Raji (cell line): Measurements from ENCODE around the gene SRGAP3.

ENCODE experiments used
- POLR2A ChIP-seq: IDR thresholded peaks from 2 replicates; pipeline ENCODE4 v1.6.1; 2011; ENCODE audit warnings: low read depth, low read length, control low read depth; ENCODE audit not compliant: insufficient read depth

SRGAP3 gene

DNA sequence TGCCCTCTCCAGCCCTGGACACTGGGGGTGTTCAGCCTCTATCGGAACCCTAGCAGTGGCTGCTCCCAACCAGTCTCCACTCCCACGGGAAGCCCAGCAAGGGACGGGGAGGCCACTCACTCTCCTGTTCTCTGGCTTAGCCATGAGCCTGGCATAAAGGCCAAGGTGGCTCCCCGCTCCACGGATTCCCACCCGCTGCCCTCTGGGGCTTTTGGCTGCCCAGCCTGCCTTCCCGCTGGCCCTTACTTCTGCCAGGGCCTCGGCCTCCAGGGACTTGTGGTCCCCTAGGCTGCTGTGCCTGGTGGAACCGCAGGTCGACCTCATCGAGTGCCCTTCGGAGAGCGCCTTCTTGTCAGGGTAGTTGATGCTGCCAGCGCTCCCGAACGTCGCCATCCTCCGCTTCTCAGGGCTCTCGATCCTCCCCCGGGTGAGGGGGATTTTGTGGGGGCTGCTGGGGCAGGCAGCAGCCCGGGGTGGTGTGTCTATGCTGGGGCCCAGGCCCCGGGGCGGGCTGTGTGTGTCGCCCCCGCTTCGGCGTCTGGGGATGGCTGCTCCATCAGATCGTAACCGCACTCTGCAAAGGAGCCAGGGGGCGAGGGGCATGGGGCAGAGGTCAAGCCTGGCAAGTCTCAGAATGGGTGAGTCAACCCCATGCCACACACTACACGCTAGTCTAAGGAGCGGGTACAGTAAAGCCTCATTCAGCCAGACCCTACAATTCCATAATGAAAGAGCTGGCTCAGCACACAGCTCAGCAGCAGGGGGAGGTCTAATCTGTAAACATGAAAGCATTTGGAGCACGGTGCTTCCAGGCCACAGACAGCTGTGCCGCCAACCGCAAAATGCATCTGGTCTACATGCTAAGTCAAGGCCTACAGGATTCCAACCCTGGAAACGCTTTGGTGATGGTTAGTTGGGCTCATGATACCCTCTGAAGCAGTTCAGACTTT lies 258.9 kb downstream of the SRGAP3 start:
- TF ChIP-seq POLR2A: no peak

DNA sequence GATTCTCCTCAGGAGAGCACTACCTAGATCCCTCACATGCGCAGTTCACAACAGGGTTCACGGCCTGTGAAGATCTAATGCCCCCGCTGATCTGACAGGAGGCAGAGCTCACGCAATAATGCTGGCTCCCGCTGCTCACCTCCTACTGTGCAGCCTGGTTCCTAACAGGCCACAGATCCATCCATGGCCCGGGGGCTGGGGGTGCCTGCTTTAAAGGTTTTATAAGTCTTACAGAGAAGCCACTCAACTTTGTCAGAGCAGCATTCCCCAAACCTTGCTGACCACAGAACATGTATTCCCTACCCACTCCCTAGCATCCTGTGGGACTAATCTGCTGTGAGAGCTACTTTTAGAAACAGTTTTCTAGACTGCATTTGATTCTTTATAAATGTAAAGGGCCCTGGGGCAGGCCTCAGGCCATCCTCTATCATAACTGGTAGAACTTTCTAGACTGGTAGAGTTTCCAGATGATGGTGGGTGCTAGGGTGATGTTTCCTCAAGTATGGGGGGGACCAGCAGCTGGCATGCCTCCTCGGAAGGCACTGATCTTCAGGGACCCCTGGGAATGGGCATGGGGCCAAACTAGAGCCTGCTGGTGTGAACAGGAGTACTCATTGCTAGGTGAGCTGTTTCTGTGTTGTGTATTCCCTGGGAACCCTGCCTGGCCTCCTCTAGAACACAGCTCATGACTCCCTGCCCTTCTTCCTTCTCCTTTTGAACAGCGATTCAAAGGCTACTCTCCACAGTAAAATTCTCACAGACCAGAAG lies 260.5 kb downstream of the SRGAP3 start:
- TF ChIP-seq POLR2A: no peak

DNA sequence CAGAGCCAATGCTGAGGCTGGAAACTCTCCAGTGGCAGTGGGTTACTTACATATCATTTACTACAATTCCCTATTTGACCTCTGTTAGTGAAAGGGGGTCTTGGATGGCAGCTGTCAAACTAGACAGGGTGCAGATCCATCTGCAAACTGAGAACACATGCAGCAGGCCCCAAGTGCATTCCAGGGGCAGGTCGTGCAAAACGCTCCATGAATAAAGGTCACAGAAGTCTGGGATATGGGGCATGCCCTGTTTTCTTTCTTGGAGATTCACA lies 261.1 kb downstream of the SRGAP3 start:
- TF ChIP-seq POLR2A: no peak

DNA sequence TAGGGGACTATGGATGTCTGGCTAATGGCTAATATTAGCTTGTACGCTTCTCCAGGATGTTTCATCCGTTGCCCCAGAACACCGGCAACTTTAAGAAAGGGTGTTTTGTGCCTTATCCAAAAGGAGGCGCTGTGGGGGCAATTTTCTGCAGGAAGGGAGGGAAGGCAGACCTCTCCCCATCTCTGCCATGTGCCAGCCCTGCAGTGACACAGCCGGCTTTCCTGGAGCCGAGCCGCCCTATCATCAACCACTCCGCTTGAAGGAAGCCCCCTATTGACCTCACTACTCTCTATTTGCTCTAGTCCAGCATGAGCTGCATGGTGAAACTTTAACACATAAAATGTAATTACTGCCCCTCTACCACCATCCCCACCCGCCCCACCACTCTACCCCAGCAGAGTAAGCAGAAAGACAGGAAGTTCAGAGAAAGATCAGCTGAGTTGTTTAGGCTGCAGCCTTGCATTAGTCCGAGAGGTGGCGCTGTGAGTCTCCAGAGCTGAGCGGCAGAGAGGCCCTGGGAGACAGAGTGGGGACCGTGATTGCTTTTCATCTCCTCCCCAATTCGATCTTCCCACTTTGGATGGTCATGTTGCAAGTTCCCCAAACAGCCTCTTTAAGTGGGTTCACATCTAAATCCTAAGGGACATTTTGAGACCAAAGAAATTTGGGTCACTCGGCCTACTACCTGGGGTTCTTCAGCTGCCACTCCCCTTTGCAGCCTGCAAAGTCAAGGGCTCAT lies 261.6 kb downstream of the SRGAP3 start:
- no peak for TF ChIP-seq POLR2A

DNA sequence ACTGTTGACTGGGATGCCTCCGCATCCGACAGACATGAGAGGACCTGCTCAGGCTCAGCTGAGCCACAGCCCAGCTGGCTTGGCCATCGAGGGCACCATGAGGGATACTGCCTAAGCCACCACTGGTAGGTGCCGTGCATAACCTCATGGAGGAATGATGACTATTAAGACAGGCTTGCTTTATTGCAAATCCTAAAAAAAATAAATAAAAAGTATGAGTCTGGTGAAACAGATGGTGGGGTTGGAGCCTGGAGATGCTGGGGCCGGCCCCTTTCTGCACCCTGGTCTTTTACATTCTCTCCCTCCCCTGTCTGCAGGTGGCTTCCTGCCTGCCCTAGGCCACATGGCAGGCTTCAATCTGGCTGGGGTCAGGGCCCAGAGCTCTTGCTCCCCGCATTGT lies 262.2 kb downstream of the SRGAP3 start:
- TF ChIP-seq POLR2A: no peak

DNA sequence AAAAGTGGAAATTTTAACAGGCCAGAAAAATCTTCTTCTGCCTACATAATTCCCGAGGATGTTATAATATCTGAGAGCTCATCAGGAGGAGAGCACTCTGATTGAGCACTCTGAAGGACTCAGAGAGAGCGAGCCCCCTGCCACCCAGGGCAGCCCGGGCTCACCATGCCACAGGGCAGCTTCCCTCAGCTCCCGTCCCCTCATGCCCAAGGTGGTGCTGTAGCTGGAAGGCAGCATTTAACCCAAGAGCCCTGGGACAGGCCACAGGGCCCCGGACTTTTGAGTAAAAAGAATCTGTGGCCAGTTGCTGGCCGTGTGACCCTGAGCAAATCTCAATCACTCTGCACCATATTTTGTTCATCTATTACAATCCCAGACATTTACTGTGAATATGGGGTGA lies 262.7 kb downstream of the SRGAP3 start:
- no peak for TF ChIP-seq POLR2A

DNA sequence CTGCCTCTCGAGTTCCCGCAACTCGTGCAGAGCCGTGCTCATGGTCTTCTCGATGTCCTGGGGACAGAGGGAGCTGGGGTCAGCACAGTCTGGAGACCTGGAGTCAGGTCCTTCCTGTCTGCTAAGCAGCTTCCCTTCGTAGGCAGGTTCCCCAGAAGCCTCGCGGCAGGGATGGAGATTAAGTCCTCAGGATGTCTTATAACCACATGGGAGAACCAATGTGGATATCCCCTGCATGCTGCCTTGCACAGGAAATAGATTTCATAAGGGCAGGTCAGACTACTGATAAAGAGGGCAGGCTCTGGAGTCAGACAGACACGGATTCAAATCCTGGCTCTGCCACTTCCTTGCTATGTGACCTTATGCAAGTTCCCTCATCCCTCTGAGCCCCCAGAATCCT lies 263.6 kb downstream of the SRGAP3 start:
- TF ChIP-seq POLR2A: no peak

DNA sequence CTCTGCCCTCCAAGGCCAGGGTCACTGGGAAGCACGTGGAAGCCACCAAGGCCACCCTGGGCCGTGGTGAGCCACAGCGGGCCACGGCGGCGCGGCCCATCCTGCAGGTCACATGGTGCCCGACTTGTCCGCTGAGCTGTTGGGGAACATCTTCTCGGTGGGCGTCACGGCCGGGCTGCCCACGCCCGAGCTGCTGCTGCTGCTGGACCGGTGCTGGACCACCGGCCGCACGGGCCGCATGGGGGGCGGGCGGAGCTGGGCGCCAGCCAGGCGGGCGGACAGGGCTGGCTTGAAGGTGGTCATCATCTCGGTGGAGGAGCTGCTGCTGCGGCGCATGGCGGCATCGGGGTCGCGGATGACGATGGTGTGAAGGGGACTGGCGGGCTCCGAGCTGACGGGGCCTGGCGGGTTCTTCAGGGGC lies 264.0 kb downstream of the SRGAP3 start:
- TF ChIP-seq POLR2A: no peak

DNA sequence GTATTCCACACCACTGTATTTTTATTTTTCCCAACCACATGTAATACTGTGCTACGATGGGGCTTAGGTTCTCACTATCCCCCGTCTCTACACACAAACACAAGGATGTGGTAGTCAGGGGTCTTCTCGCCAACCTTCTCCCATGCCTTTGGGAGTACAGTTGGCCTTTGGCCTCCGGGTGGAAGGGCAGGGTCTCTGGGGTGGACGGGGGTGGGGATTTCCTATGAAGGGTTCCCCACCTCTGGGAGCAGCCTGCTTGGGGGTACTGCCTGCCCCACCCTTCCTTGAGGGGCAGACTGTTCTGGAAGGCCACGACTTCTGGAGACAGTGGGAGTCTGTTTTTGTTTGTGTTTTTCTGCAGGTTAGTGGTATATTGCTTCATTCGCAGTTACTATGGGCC lies 264.9 kb downstream of the SRGAP3 start:
- TF ChIP-seq POLR2A: no peak

DNA sequence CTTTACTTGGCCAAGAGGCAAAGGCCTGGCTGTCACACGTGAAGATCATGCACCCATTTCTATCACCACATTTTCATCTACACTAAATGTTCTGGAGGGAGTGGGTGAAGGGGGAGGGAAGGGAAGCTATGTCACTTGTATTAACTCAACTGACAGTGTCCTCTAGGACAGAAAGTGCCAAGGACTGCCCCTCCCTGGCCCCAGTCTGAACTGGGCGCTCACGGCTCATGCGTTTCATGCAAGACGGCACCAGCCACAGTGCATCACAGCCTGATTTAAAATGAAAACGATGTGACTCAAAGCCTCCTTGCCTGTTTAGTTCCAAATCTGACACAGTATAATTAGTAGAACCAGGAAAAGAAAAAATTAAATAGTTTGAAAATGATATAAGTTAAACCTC lies 265.4 kb downstream of the SRGAP3 start:
- TF ChIP-seq POLR2A: no peak

DNA sequence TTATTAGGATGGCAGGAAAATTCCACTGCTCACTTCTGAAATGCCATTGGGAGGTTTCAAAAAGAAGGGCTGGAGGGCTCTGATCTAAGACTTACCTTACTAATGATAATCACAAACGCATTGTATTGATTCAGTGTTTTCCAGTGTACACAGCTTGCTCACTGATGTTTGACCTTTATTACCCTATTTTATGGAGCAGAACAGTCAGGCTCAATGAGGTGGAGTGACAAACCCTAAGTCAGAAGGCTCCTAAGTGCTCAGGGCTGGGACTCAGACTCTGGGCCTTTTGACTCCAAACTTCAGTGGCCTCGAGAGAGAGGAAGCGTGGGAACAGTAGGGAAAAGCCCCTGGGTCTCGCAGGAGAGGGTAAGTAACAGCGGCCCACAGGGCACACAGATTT lies 265.9 kb downstream of the SRGAP3 start:
- TF ChIP-seq POLR2A: no peak

DNA sequence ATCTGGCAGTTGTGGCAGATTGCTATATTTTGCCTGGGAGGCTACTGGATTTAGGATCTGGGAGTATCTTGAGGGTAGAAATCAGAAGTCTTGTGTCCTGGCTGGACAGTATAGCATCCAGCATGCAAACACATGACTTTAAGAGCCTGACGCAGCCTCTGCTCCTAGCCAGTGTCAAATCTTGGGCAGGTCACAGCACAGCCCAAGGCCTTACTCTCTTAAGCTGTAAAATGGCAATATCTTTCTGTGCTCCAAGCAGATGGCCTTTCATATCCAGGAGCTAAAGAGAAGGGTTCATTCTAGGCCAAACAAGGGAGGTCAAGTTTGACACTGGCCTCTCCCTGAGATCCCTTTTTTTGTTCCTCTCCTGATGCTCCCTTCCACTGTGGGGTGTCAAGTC lies 266.4 kb downstream of the SRGAP3 start:
- no peak for TF ChIP-seq POLR2A

DNA sequence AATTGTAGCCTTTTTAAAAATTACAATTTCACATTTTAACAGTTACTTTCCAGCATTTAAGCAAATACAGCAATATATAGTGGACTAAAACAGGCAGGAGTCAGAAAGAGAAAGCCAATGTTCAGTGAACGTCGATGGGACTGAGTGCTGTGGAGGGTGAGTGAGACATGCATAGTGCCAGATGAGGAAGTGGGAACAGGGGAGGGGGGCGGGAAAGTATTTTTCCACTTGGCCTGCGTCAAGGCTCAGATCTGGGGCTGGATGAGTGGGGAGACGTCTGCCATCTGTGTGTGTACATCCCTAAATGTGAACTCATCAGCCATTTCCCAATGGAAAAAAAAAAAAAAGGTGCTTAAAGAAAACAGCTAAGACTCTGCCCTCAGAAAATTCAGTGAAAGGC lies 266.9 kb downstream of the SRGAP3 start:
- TF ChIP-seq POLR2A: no peak

DNA sequence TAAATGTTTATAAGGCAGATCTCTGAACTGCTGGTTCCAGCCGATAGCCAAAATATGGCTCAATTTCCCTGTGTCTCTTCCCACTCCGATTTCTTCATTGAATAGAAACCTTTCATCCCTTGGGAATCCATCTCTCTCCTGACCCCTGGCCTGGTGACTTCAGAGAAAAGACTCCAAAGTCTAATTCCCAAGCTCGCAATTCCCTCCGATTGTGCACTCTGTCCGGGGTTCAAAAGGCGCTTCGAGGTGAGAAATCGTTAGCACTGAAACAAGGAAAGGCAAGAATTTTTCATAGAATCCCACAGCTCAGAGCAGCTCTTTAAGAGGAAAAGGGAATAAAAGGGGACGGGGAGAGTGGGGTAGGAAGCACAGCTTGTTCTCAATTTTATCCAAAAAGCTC lies 267.7 kb downstream of the SRGAP3 start:
- no peak for TF ChIP-seq POLR2A

DNA sequence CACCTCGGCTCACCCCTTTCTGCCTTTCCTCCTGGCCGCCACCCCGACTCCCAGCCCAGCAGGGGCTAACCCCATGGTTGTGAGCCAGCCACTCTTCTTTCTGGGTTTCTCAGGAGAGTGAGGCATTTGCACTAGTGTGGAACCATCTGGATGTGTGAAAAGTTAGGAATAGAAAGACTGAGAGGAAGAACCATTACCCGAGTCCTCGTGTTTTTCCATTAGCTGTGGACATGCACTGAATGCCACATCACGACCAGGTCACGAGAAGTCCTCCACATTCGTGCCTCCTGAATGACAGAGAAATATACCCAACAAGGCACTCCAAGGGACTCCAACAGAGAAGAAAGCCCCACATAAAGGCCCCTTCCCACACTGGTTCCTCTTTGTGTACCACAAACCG lies 268.1 kb downstream of the SRGAP3 start:
- no peak for TF ChIP-seq POLR2A
